Colonic mucosa (tissue), 4 donors: Measurements from ENCODE around the gene NLRC3. TPM values are rescaled to one million over a fixed set of nuclear protein-coding genes. Genes with fewer than 3 reads are reported as not detected.

ENCODE experiments used
- DNase-seq: peaks from one replicate; pipeline ENCODE4 v3.0.0-alpha.2; 2020
- H3K27ac ChIP-seq: fragments of 200-600 bp; one replicate; pipeline ENCODE4 v1.8.0; 2021
- H3K27me3 ChIP-seq: fragments of 200-600 bp; one replicate; pipeline ENCODE4 v1.8.0; 2021
- H3K36me3 ChIP-seq: fragments of 200-600 bp; one replicate; pipeline ENCODE4 v1.8.0; 2021
- H3K4me1 ChIP-seq: fragments of 200-600 bp; one replicate; pipeline ENCODE4 v1.8.0; 2021; ENCODE audit warnings: mild to moderate bottlenecking
- H3K4me3 ChIP-seq: fragments of 200-600 bp; one replicate; pipeline ENCODE4 v1.8.0; 2021
- H3K9ac ChIP-seq, 2 donors: one replicate each; pipeline ENCODE4 v1.7.0; 2013; ENCODE audit warnings: control low read depth in 2 of 2, low read depth in 2 of 2, low read length in 2 of 2
- H3K9me3 ChIP-seq: fragments of 200-600 bp; one replicate; pipeline ENCODE4 v1.8.0; 2021
- intact Hi-C: fragments of 100-400 bp; cut with DNase I; formaldehyde crosslinking; loops from one replicate; pipeline ENCODE4 v1.14.1; 2022
- total RNA-seq, 2 donors: library from RNA; stranded (reverse); fragmentation: NEBNext Ultra II Directional in 1 of 2; extraction: Animal tissue kit (Norgen Biotek cat#: 25700) in 1 of 2; gene quantifications; one replicate each; pipeline ENCODE4 v1.2.1, GENCODE V29; 2021
- TF ChIP-seq, protein P1 (sequence below): fragments of 200-600 bp; IDR thresholded peaks from one replicate; pipeline ENCODE4 v1.8.0; 2022; ENCODE audit warnings: antibody characterized with exemption, mild to moderate bottlenecking
- donor health status: healthy.
- donor health status: DM: no; HTN: no; CAD: no.
- donor health status: DM: no; HTN: no; CAD: no.

NLRC3 gene
- total RNA-seq, 2 donors from 2014 or later, result 0.93 to 2.0 TPM

DNA sequence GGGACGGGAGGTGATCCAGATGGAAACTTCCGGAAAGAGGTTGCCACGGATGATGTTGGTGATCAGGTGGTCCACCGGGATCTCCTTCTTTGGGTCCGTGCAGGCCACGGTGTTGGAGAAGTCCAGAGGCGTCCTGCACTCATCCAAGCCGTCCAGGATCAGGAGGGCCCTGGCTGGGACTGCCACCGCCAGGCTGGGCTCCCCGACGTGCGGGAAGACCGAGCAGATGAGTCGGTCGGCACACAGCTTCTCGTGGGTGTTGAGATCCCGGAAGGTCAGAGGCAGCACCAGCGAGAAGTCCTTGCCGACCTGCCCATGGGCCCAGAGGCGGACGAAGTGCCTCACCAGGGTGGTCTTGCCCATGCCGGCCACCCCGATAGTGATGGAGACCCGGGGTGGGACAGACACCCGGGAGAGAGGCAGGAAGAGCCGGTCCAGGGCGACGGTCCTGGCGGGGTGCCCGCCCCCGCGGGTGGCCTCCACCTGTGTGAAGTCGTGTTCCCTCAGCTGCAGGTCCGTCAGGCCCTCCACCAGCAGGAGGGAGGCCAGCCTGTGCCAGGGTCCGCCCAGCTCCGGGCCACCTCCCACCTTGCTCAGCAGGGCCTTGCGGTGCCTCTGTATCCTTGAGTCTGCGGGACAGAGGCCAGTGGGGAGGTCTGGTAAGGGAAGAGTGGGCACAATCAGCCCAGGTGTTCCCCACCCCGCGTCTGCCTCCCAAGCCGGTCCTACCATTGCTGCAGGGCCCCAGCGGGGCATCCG lies 12.9 kb downstream of the NLRC3 start:
- DNase-seq, result no peak

DNA sequence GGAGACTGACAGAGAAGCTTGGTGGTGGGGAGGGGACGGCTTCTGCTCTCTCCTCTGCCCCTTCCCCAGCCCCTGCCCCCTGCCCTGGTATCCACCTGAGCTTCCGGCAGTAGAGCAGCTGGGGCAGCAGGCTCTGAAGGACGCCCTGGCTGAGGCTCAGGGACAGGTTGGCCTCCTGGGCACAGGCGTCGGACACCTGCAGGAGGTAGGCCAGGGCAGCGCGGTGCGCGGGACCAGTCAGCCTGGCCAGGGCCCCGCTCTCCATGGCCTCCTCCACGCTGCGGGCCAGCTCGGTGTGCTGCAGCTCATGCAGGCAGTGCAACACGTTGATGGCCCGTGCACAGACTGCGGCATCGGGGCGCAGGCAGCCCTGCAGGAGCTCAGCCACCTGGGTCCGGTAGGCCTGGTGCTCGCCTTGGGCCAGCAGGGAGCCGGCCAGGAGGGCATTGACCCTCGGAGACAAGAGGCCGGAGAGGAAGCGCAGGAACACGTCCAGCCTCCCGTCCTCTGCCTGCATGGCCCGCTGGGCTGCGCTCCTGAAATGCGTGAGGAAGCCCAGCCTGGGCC lies 14.2 kb downstream of the NLRC3 start:
- H3K27me3 ChIP-seq, result no peaks in the 10 kb centered on the region
- DNase-seq, result no peak
- H3K9ac ChIP-seq, result no peak overlapping the region
- intact Hi-C loops, result no loop called here
- H3K36me3 ChIP-seq, result no peaks in the 10 kb centered on the region
- no peaks in the 10 kb centered on the region for H3K9me3 ChIP-seq
- H3K4me3 ChIP-seq, result no peak overlapping the region
- no peak overlapping the region for H3K27ac ChIP-seq
- H3K4me1 ChIP-seq, result no peaks in the 10 kb centered on the region
- TF ChIP-seq, protein P1, sequence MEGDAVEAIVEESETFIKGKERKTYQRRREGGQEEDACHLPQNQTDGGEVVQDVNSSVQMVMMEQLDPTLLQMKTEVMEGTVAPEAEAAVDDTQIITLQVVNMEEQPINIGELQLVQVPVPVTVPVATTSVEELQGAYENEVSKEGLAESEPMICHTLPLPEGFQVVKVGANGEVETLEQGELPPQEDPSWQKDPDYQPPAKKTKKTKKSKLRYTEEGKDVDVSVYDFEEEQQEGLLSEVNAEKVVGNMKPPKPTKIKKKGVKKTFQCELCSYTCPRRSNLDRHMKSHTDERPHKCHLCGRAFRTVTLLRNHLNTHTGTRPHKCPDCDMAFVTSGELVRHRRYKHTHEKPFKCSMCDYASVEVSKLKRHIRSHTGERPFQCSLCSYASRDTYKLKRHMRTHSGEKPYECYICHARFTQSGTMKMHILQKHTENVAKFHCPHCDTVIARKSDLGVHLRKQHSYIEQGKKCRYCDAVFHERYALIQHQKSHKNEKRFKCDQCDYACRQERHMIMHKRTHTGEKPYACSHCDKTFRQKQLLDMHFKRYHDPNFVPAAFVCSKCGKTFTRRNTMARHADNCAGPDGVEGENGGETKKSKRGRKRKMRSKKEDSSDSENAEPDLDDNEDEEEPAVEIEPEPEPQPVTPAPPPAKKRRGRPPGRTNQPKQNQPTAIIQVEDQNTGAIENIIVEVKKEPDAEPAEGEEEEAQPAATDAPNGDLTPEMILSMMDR, result no peak

More for the DNA sequence above, 12.9 kb downstream of the NLRC3 start:
- Histone ChIP-seq H3K4me3 (no peak overlapping the region), H3K27me3 (no peaks in the 10 kb centered on the region), H3K36me3 (no peaks in the 10 kb centered on the region), H3K27ac (no peak overlapping the region), H3K9me3 (no peaks in the 10 kb centered on the region), H3K9ac (no peak overlapping the region), H3K4me1 (no peaks in the 10 kb centered on the region)
- intact Hi-C loops, result no loop called here
- TF ChIP-seq, protein P1, result no peak

GRCh38 chr16:3561626-3562025 lies 15.6 kb downstream of the NLRC3 start:
- TF ChIP-seq, protein P1, result no peak

GRCh38 chr16:3554351-3554928 lies 22.8 kb downstream of the NLRC3 start:
- no peaks in the 10 kb centered on the region for H3K9me3 ChIP-seq
- H3K4me3 ChIP-seq, result no peak overlapping the region
- TF ChIP-seq, protein P1, result no peak
- intact Hi-C loops, result no loop called here
- no peaks in the 10 kb centered on the region for H3K27me3 ChIP-seq
- no peak overlapping the region for H3K27ac ChIP-seq
- H3K9ac ChIP-seq, result no peak overlapping the region
- DNase-seq, result no peak
- H3K36me3 ChIP-seq, result no peaks in the 10 kb centered on the region
- no peaks in the 10 kb centered on the region for H3K4me1 ChIP-seq

More at GRCh38 chr16:3561626-3562025, 15.6 kb downstream of the NLRC3 start:
- intact Hi-C loops, result no loop called here
- H3K9me3 ChIP-seq, result no peaks in the 10 kb centered on the region
- H3K27me3 ChIP-seq, result no peaks in the 10 kb centered on the region
- no peaks in the 10 kb centered on the region for H3K4me1 ChIP-seq
- H3K4me3 ChIP-seq, result no peak overlapping the region
- no peak overlapping the region for H3K9ac ChIP-seq
- H3K36me3 ChIP-seq, result no peaks in the 10 kb centered on the region
- no peak overlapping the region for H3K27ac ChIP-seq
- DNase-seq, result no peak

- Histone ChIP-seq H3K9ac (no peak overlapping the region), H3K4me3 (no peak overlapping the region), H3K36me3 (no peaks in the 10 kb centered on the region), H3K27me3 (no peaks in the 10 kb centered on the region), H3K27ac (no peak overlapping the region), H3K9me3 (no peaks in the 10 kb centered on the region), H3K4me1 (no peaks in the 10 kb centered on the region)
- TF ChIP-seq, protein P1, result no peak
- intact Hi-C loops, result no loop called here
- no peak for DNase-seq
These were observed 23.9 kb downstream of the NLRC3 start for GRCh38 chr16:3553138-3553923.
